GM19438 (cell line): ENCODE results near the gene KLK7.

Experiments
- ATAC-seq: cut with Tn5 transposase; IDR thresholded peaks from one replicate; pipeline ENCODE4 v1.9.1; 2021; ENCODE audit warnings: low read depth; ENCODE audit not compliant: unreplicated experiment

KLK7 gene

DNA sequence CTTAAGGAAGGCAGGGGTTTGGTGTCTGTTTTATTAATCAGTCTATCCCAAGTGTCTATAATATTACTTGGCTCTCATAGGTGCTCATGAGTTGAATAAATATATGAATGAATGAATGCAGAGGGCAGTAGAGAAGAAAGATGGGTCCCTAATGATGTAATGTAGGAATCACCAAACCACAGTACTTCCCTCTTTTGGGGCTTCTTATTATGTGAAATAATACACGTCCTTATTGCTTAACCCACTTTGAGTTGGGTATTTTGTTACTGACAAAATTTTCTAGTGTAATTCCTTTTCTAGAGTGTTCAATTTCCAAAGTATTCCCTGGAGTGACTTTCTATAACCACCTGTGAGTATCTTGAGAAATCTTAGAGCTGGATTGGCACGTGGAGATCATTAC, 44.1 kb downstream of the KLK7 start:
- no peak for ATAC-seq

DNA sequence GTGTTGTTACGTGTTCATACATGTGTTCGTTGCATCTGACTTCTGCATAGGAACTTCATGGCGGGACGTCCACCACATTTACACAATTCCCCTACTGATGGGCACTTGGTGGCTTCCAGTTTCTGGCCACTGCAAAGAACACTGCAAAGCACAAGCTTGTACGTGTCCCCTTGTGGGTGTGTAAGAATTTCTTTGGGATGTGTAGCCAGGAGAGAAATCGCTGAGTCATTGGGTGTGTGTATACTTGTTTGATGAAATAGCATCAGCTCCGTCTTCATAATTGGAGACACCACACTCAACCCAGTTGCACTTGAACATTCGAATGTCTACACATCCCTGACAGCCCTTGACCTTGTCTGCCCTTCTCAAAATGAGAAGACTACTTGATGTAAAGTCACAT, 50.1 kb downstream of the KLK7 start:
- no peak for ATAC-seq

DNA sequence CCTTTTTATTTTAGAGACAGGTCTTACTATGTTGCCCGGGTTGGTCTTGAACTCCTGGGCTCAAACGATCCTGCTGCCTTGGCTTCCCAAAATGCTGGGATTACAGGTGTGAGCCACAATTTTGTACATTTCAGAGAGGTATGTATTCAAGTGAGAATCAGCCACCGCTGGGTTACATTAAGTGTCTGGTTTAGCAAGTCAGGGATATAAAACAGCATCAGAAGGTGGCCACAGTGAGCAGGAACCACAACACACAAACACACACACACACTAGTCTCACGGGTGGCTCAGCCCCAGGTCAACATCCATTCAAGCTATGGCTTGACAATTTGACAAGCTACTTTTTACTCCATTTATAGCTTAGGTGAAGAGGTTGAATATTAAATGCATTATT, 51.0 kb downstream of the KLK7 start:
- no peak for ATAC-seq

DNA sequence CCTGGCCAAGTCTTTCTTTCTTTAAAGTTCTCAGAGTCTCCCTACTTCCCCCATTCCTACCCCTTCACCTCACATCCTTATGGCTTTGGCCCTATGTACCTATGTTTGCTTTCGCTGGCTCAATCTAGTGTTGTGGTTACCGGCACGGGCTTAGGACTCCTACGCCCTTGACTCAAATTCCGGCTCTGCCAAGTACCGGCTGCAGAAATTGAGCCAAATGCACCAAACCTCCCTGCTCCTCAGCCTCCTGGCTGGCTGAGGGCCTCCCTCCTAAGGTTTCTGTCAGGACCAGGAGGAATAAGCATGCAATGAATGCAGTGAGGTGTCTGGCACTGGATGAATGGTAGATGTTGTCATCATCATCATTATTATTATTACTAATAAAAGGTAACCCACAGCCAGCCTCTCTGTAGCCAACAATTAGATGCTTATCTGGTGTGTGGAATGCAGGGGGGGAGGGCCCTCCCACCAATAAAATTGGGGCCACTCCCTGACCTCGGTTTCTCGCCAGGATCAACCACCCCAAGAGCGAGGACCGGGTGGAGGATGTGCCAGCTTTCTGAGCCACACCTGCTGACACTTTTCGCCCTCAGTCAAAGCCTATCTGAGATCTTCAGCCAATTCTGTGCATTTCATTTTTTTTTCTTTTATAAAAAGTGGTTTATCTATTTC, 51.6 kb downstream of the KLK7 start:
- ATAC-seq: no peak

DNA sequence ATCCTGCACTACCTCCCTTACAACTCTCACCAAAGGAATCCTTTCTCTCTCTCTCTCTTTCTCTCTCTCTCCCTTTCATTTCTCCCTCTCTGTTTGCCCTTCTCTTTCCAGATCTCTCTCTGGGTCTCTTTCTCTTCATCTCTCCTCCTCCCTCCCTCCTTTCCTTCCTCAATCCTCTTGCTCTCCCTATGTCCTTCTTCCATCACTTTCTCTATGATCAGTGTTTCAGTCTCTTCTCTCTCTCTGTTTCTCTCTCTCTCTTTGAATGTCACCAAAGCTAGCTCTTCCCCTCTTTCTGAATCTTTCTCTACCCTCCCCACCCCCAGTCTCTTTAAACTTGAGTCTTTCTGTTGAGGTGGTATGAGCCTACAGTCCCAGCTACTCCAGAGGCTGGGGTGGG, 52.7 kb downstream of the KLK7 start:
- no peak for ATAC-seq

DNA sequence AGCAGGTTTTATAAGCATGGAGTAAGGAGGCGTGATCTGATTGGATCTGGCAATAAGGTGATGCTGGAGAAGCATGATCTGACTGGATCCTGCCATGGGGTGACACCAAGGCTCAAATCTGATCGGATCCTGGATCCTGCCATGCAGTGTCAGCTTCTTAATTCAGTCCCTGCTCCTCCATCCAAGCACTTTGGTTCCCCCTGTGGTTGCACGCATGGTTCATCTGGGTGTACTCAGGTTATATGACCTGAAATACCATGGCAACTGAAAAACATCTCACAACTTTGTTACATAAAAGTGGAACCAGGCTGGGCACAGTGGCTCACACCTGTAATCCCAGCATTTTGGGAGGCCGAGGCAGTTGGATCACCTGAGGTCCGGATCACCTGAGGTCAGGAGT, 54.9 kb downstream of the KLK7 start:
- ATAC-seq: no peak
